GM23338 (cell line): Measurements from ENCODE around the gene CDON. TPM values are rescaled to one million over a fixed set of nuclear protein-coding genes. Genes with fewer than 3 reads are reported as not detected.

Experiments
- ATAC-seq: fragments of 200-7000 bp; cut with Tn5 transposase; 3 replicates; pipeline ENCODE4 v1.9.1; 2020
- DNase-seq: peaks from one replicate; pipeline ENCODE4 v3.0.0-alpha.2; 2015; ENCODE audit warnings: low spot score
- H2AFZ ChIP-seq: fragments of 200-600 bp; sonication (generic); 2 replicates; pipeline ENCODE4 v1.8.0; 2016; ENCODE audit warnings: antibody characterized with exemption, mild to moderate bottlenecking, moderate library complexity
- H3F3A ChIP-seq: fragments of 200-600 bp; sonication (generic); replicated peaks from 2 replicates; pipeline ENCODE4 v1.8.0; 2017; ENCODE audit warnings: antibody characterized with exemption, mixed run types, low read depth
- H3K27ac ChIP-seq: fragments of 200-600 bp; sonication (generic); 2 replicates; pipeline ENCODE4 v1.6.1; 2016; ENCODE audit warnings: low read depth
- H3K27me3 ChIP-seq: fragments of 200-600 bp; sonication (generic); 2 replicates; pipeline ENCODE4 v1.8.0; 2016; ENCODE audit warnings: mild to moderate bottlenecking, mixed run types, moderate library complexity; ENCODE audit not compliant: insufficient read depth
- H3K36me3 ChIP-seq: fragments of 200-600 bp; sonication (generic); 2 replicates; pipeline ENCODE4 v1.8.0; 2016; ENCODE audit warnings: mild to moderate bottlenecking; ENCODE audit not compliant: insufficient read depth
- H3K4me1 ChIP-seq: fragments of 200-600 bp; sonication (generic); 2 replicates; pipeline ENCODE4 v1.8.0; 2016; ENCODE audit warnings: mild to moderate bottlenecking, moderate library complexity; ENCODE audit not compliant: insufficient read depth
- H3K4me2 ChIP-seq: fragments of 200-600 bp; sonication (generic); 2 replicates; pipeline ENCODE4 v1.7.1; 2017; ENCODE audit warnings: mixed run types
- H3K4me3 ChIP-seq: fragments of 200-600 bp; sonication (generic); 2 replicates; pipeline ENCODE4 v1.6.1; 2016; ENCODE audit warnings: mixed run types
- H3K79me2 ChIP-seq: fragments of 200-600 bp; sonication (generic); replicated peaks from 2 replicates; pipeline ENCODE4 v1.8.0; 2017; ENCODE audit warnings: mild to moderate bottlenecking; ENCODE audit not compliant: insufficient read depth
- H3K9me2 ChIP-seq: fragments of 200-600 bp; sonication (generic); 2 replicates; pipeline ENCODE4 v1.8.0; 2017; ENCODE audit not compliant: insufficient read depth
- H4K20me1 ChIP-seq: fragments of 200-600 bp; sonication (generic); replicated peaks from 2 replicates; pipeline ENCODE4 v1.8.0; 2017; ENCODE audit warnings: mild to moderate bottlenecking; ENCODE audit not compliant: insufficient read depth
- H3K27ac Mint-ChIP-seq: 2 replicates; pipeline ENCODE4 v1.8.0; 2020; ENCODE audit warnings: inconsistent platforms, mild to moderate bottlenecking, moderate library complexity, mixed read lengths
- H3K27me3 Mint-ChIP-seq: 3 replicates; pipeline ENCODE4 v1.8.0; 2022; ENCODE audit warnings: low read depth, mild to moderate bottlenecking, moderate library complexity, mixed read lengths, inconsistent platforms; ENCODE audit not compliant: insufficient read depth, poor library complexity
- H3K36me3 Mint-ChIP-seq: 3 replicates; pipeline ENCODE4 v1.8.0; 2021; ENCODE audit warnings: low read depth, mild to moderate bottlenecking, inconsistent platforms, moderate library complexity, mixed read lengths
- H3K4me1 Mint-ChIP-seq: 3 replicates; pipeline ENCODE4 v1.8.0; 2020; ENCODE audit warnings: mild to moderate bottlenecking, inconsistent platforms, mixed read lengths
- H3K4me3 Mint-ChIP-seq: 3 replicates; pipeline ENCODE4 v1.8.0; 2021; ENCODE audit warnings: moderate library complexity, mild to moderate bottlenecking, inconsistent platforms, mixed read lengths
- H3K9me3 Mint-ChIP-seq: 3 replicates; pipeline ENCODE4 v1.8.0; 2020; ENCODE audit warnings: moderate library complexity, mild to moderate bottlenecking, inconsistent platforms, mixed read lengths
- CTCF ChIP-seq, 2 experiments: fragments of 200-600 bp in 1 of 2; sonication (generic) in 1 of 2; conservative IDR thresholded peaks; 2 replicates each; pipeline versions ENCODE4 v1.5.1 to v1.6.1; 2016 to 2017; ENCODE audit warnings: antibody characterized with exemption in 2 of 2, low read depth in 2 of 2, mild to moderate bottlenecking in 2 of 2, moderate library complexity in 1 of 2
- ETS1 ChIP-seq: IDR thresholded peaks from 2 replicates; pipeline ENCODE4 v1.6.1; 2016; ENCODE audit warnings: antibody characterized with exemption
- EZH2 ChIP-seq: fragments of 200-600 bp; sonication (generic); IDR thresholded peaks from one replicate; pipeline ENCODE4 v1.8.0; 2017; ENCODE audit warnings: antibody characterized with exemption, mild to moderate bottlenecking, low read depth; ENCODE audit not compliant: unreplicated experiment
- NANOG ChIP-seq: IDR thresholded peaks from 2 replicates; pipeline ENCODE4 v1.6.1; 2016; ENCODE audit warnings: antibody characterized with exemption, borderline replicate concordance
- POLR2AphosphoS5 ChIP-seq: IDR thresholded peaks from 2 replicates; pipeline ENCODE4 v1.6.1; 2016; ENCODE audit warnings: antibody characterized with exemption, low read depth
- ZNF331 ChIP-seq: fragments of 250-450 bp; sonication (Bioruptor Pico); IDR thresholded peaks from 2 replicates; pipeline ENCODE4 v1.5.0; 2020; ENCODE audit warnings: low read depth, mild to moderate bottlenecking, moderate library complexity
- ZNF462 ChIP-seq: fragments of 250-450 bp; sonication (Bioruptor Pico); IDR thresholded peaks from 2 replicates; pipeline ENCODE4 v1.5.0; 2020; ENCODE audit warnings: mild to moderate bottlenecking, moderate library complexity
- polyA plus RNA-seq: library from polyadenylated mRNA; unstranded; fragments of >200 nt; fragmentation: Nextera tagmentation; extraction: Ambion mirVana; gene quantifications from 2 replicates; pipeline ENCODE4 v1.2.1, GENCODE V29; 2016
- total RNA-seq: library from RNA; depleted of rRNA; stranded (reverse); fragments of >200 nt; shearing (Covaris generic); gene quantifications from 2 replicates; pipeline ENCODE4 v1.2.3, GENCODE V29; 2014

CDON gene
- total and polyA plus RNA-seq, 2 experiments from 2014 or later, result 4.1 to 35.5 TPM

- peaks cover 41% of the 10 kb centered on the region for H3K4me1 ChIP-seq
- no peak overlapping the region for H3K27ac ChIP-seq
- no peaks in the 10 kb centered on the region for H3K27me3 ChIP-seq
- H3K36me3 Mint-ChIP-seq, result no peaks in the 10 kb centered on the region
- no peaks in the 10 kb centered on the region for H3K36me3 ChIP-seq
- no peaks in the 10 kb centered on the region for H4K20me1 ChIP-seq
- H3K27me3 Mint-ChIP-seq, result peaks cover 16% of the 10 kb centered on the region
- no peak overlapping the region for H3K27ac Mint-ChIP-seq
- TF ChIP-seq ZNF462 (no peak), ETS1 (no peak), CTCF (conservative IDR thresholded peaks at IDR 0.05; ENCODE audit: low read depth in 2 of 2) (no peak), NANOG (no peak), EZH2 (no peak), POLR2AphosphoS5 (no peak), ZNF331 (CRISPR knock-in tag) (no peak)
- H2AFZ ChIP-seq, result no peak overlapping the region; the same call in 1 of the 2 replicates
- no peak for DNase-seq
- no peak overlapping the region for H3K4me3 ChIP-seq
- H3F3A ChIP-seq, result 0 out of 2 replicates have a peak, but pooled peaks cover 2% of the 10 kb centered on the region
- no peak overlapping the region for H3K4me2 ChIP-seq
- H3K4me3 Mint-ChIP-seq, result no peak overlapping the region
- H3K4me1 Mint-ChIP-seq, result peaks cover 35% of the 10 kb centered on the region
- ATAC-seq, result no peak
- no peaks in the 10 kb centered on the region for H3K9me2 ChIP-seq
- H3K79me2 ChIP-seq, result no peaks in the 10 kb centered on the region
- H3K9me3 Mint-ChIP-seq, result no peaks in the 10 kb centered on the region; the same call in 2 of the 3 replicates
Observed at GRCh38 chr11:126086248-126086647, 23.6 kb upstream of the CDON start.
